HepG2 (cell line): ENCODE measurements around the gene MARVELD3.

Experiments
- ATRX ChIP-seq: sonication (generic); formaldehyde crosslinking; IDR thresholded peaks from 2 replicates; pipeline ENCODE4 v1.4.0; 2020; ENCODE audit warnings: missing genetic modification reagents, borderline replicate concordance
- CENPT ChIP-seq: sonication (generic); formaldehyde crosslinking; IDR thresholded peaks from 2 replicates; pipeline ENCODE4 v1.8.0; 2022; ENCODE audit warnings: low read depth, mild to moderate bottlenecking, moderate library complexity, missing genetic modification reagents
- EZH2 ChIP-seq: conservative IDR thresholded peaks from 2 replicates; pipeline ENCODE4 v1.6.1; 2012; ENCODE audit warnings: mild to moderate bottlenecking, low read depth, low read length, moderate library complexity
- JUND ChIP-seq: sonication (generic); formaldehyde crosslinking; IDR thresholded peaks from 2 replicates; pipeline ENCODE4 v1.8.0; 2022; ENCODE audit warnings: mild to moderate bottlenecking, missing genetic modification reagents
- POLR2A ChIP-seq, 2 experiments: IDR thresholded peaks; 2 replicates each; pipeline ENCODE4 v1.6.1; 2011; ENCODE audit warnings: low read depth in 2 of 2, low read length in 2 of 2, mild to moderate bottlenecking in 1 of 2, moderate library complexity in 1 of 2; ENCODE audit not compliant: insufficient read depth in 1 of 2
- POLR2AphosphoS5 ChIP-seq: IDR thresholded peaks from 2 replicates; pipeline ENCODE4 v1.6.1; 2012; ENCODE audit warnings: low read depth, low read length
- RFX5 ChIP-seq: IDR thresholded peaks from 2 replicates; pipeline ENCODE4 v1.6.1; 2011; ENCODE audit warnings: low read depth, low read length, improper control_type of control experiment
- RNF2 ChIP-seq: fragments of 450-650 bp; conservative IDR thresholded peaks from 2 replicates; pipeline ENCODE4 v1.6.1; 2016; ENCODE audit warnings: low read depth
- ZNF251 ChIP-seq: sonication (generic); formaldehyde crosslinking; IDR thresholded peaks from 2 replicates; pipeline ENCODE4 v1.9.0; 2021; ENCODE audit warnings: mild to moderate bottlenecking, missing genetic modification reagents
- ZNF550 ChIP-seq: sonication (generic); formaldehyde crosslinking; IDR thresholded peaks from 2 replicates; pipeline ENCODE4 v1.4.0; 2020; ENCODE audit warnings: mild to moderate bottlenecking, missing genetic modification reagents, borderline replicate concordance
- ZNF557 ChIP-seq: sonication (generic); formaldehyde crosslinking; IDR thresholded peaks from 2 replicates; pipeline ENCODE4 v1.4.0; 2020; ENCODE audit warnings: missing genetic modification reagents
- TF ChIP-seq, protein P1 (sequence below): IDR thresholded peaks from 2 replicates; pipeline ENCODE4 v1.6.1; 2016; ENCODE audit warnings: low read depth, borderline replicate concordance
- TF ChIP-seq, protein P2 (sequence below): sonication (generic); formaldehyde crosslinking; IDR thresholded peaks from 2 replicates; pipeline ENCODE4 v1.5.0; 2020; ENCODE audit warnings: missing genetic modification reagents, mild to moderate bottlenecking, borderline replicate concordance

DNA sequence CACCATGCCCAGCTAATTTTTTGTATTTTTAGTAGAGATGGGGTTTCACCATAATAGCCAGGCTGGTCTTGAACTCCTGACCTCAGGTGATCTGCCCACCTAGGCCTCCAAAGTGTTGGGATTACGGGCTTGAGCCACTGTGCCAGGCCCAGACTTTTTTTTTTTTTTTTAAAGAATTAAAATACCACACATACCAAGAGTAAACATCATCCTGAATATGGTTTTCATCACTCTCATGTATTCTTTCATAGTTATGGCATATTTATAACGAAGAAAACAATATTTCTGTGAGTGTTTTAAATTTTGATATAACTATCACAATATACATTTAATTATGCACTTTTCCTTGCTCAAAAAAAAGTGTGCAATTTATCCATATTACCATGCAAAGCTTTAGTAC, 48.2 kb downstream of the MARVELD3 start:
- TF ChIP-seq ZNF251 (CRISPR knock-in tag) (no peak), POLR2AphosphoS5 (no peak), ATRX (CRISPR knock-in tag) (no peak), RNF2 (no peak), JUND (CRISPR knock-in tag) (no peak), ZNF557 (CRISPR knock-in tag) (no peak), EZH2 (no peak), ZNF550 (no peak), CENPT (no peak), RFX5 (no peak), POLR2A (IDR thresholded peaks at IDR 0.05; ENCODE audit: insufficient read depth in 1 of 2, low read depth in 2 of 2, low read length in 2 of 2) (no peak)
- TF ChIP-seq, protein P1, sequence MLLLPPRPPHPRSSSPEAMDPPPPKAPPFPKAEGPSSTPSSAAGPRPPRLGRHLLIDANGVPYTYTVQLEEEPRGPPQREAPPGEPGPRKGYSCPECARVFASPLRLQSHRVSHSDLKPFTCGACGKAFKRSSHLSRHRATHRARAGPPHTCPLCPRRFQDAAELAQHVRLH, result no peak
- TF ChIP-seq, protein P2, sequence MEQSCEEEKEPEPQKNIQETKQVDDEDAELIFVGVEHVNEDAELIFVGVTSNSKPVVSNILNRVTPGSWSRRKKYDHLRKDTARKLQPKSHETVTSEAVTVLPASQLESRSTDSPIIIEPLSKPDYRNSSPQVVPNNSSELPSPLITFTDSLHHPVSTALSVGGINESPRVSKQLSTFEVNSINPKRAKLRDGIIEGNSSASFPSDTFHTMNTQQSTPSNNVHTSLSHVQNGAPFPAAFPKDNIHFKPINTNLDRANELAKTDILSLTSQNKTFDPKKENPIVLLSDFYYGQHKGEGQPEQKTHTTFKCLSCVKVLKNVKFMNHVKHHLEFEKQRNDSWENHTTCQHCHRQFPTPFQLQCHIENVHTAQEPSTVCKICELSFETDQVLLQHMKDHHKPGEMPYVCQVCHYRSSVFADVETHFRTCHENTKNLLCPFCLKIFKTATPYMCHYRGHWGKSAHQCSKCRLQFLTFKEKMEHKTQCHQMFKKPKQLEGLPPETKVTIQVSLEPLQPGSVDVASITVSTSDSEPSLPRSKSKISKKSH (CRISPR knock-in tag), result no peak
